ENCODE results near the gene SLC25A29. TPM values are rescaled to one million over a fixed set of nuclear protein-coding genes. Genes with fewer than 3 reads are reported as not detected.
A peak's percentile ranks its signal among the peaks of the same experiment; 100 is the strongest.

SLC25A29 gene
- total and polyA plus RNA-seq, 2 of the 8 experiments (the other 6 are each of a cell fraction or from before 2014, with no cell fraction given) = 135 to 177 TPM

DNA sequence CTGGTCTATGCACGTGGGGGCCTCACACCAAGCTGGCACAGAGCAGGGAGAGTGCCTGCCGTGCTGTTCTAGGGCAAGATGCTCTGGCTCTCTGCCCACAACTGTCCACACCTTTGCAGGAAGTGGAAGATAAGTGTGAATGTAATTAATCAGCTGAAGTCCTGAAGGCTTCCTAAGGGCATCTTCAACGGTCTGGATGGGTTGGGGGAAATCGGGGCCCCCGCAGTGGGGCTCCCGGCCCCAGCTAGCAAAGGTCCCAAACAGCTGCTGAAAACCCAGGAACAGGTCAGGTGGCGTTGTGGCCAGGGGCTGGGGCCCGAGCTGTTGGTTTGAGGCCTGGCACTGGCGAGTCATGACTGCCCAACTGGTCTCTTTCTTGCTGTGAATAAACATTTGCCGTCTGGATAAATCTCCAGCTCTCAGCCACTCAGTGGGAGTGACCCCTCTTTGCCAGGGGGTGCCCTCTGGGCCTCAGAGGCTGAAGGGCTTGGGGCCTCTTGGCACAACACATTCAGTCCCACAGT is 6.7 kb upstream of the SLC25A29 start:
- Histone ChIP-seq H2AK5ac (ENCODE audit: low read depth, low read length) (no peak overlapping the region), H3K9me3 (ENCODE audit: insufficient read depth in 2 of 2, low read depth in 1 of 2, low read length in 1 of 2) (no peaks in the 10 kb centered on the region), H2BK5ac (ENCODE audit: low read depth, low read length) (0 out of 2 replicates have a peak overlapping the region, but pooled peaks have one; percentile 52), H3K4me3 (ENCODE audit: extremely low read depth in 1 of 4, insufficient read depth in 2 of 4, low read depth in 3 of 4, low read length in 4 of 4) (no peak overlapping the region), H3K56ac (replicated peaks; ENCODE audit: insufficient read length, low read depth, low read length) (no peak overlapping the region), H4K20me1 (replicated peaks in 1 of 2; ENCODE audit: control insufficient read depth in 1 of 2, insufficient read depth in 2 of 2, low read length in 2 of 2) (peaks cover 0 to 6% of the 10 kb centered on the region in 2 experiments), H2BK15ac (ENCODE audit: low read length) (no peak overlapping the region), H3K18ac (ENCODE audit: extremely low read depth, low read length) (no peak overlapping the region), H3K79me2 (ENCODE audit: control insufficient read depth in 1 of 2, insufficient read depth in 2 of 2, low read length in 2 of 2) (no peaks in the 10 kb centered on the region), H3K9ac (replicated peaks in 1 of 4; ENCODE audit: extremely low read depth in 1 of 4, low read depth in 3 of 4, low read length in 3 of 4) (no peak overlapping the region), H3K4me1 (replicated peaks in 1 of 4; ENCODE audit: control insufficient read depth in 3 of 4, insufficient read depth in 4 of 4, low read length in 3 of 4) (peaks cover 0 to 7% (median 7%) of the 10 kb centered on the region in 4 experiments; a peak in 5 of 7 replicates), H2BK120ac (replicated peaks; ENCODE audit: low read depth, low read length) (no peak overlapping the region), H4K8ac (ENCODE audit: extremely low read depth, insufficient read depth, low read length) (no peak overlapping the region; the same call in 1 of the 2 replicates), H3K27ac (ENCODE audit: low read depth, low read length) (no peak overlapping the region), H2BK12ac (ENCODE audit: low read depth, low read length) (no peak overlapping the region), H3K14ac (ENCODE audit: insufficient read length) (no peak overlapping the region), H3K79me1 (ENCODE audit: low read depth, low read length) (no peaks in the 10 kb centered on the region), H4K5ac (ENCODE audit: insufficient read length, low read depth, low read length) (no peak overlapping the region), H3K4ac (replicated peaks; ENCODE audit: insufficient read length, low read depth, low read length) (no peak overlapping the region), H2AFZ (ENCODE audit: low read length) (no peak overlapping the region), H3K4me2 (ENCODE audit: insufficient read depth in 1 of 2, low read depth in 2 of 2, low read length in 2 of 2) (no peak overlapping the region), H2BK20ac (ENCODE audit: low read length) (no peak overlapping the region), H3K27me3 (replicated peaks in 1 of 4; ENCODE audit: control insufficient read depth in 3 of 4, extremely low read depth in 1 of 4, insufficient read depth in 3 of 4, low read length in 3 of 4) (no peaks in the 10 kb centered on the region; a peak in 2 of 7 replicates), H3K36me3 (ENCODE audit: control insufficient read depth in 2 of 4, insufficient read depth in 4 of 4, low read length in 3 of 4) (no peaks in the 10 kb centered on the region), H3K23ac (ENCODE audit: insufficient read length) (no peak overlapping the region), H3K23me2 (ENCODE audit: low read depth, low read length) (no peaks in the 10 kb centered on the region; the same call in 1 of the 2 replicates), H4K91ac (replicated peaks; ENCODE audit: insufficient read length, low read length) (no peak overlapping the region)
- DNase-seq (ENCODE audit: low read depth in 1 of 2, low spot score in 2 of 2) = no peak
- 86% methylated on average over 10 of the region's 10 CpGs; no CpG with 5 or more reads in 1 of the 2 experiments for WGBS, 2 experiments (ENCODE audit: extremely low coverage in 1 of 2, insufficient coverage in 1 of 2, insufficient read length in 1 of 2, insufficient replicate concordance in 2 of 2, low coverage in 1 of 2, low lambda C conversion rate in 2 of 2, missing lambda C conversion rate in 1 of 2)
- ChIA-PET CTCF (ENCODE audit: partially characterized antibody) (interaction anchor here (0.5 to 3.0 kb wide), 10 partner anchors 9 to 1354 kb away, joined by 3 to 17 read pairs (median 4); a partner anchor contains a TSS), POLR2A (ENCODE audit: partially characterized antibody) (interaction anchor here (0.9 to 2.1 kb wide), 7 partner anchors 8 to 63 kb away, joined by 3 to 10 read pairs (median 4); a partner anchor contains a TSS)
- no peak for FAIRE-seq
- no peak for TF ChIP-seq GABPA (IDR thresholded peaks at IDR 0.05; ENCODE audit: borderline replicate concordance, insufficient read depth, low read length)
- TF ChIP-seq ZNF274 (IDR thresholded peaks at IDR 0.05; ENCODE audit: borderline replicate concordance, extremely low read depth, low read length) = no peak
- TF ChIP-seq, protein P1, sequence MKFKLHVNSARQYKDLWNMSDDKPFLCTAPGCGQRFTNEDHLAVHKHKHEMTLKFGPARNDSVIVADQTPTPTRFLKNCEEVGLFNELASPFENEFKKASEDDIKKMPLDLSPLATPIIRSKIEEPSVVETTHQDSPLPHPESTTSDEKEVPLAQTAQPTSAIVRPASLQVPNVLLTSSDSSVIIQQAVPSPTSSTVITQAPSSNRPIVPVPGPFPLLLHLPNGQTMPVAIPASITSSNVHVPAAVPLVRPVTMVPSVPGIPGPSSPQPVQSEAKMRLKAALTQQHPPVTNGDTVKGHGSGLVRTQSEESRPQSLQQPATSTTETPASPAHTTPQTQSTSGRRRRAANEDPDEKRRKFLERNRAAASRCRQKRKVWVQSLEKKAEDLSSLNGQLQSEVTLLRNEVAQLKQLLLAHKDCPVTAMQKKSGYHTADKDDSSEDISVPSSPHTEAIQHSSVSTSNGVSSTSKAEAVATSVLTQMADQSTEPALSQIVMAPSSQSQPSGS (IDR thresholded peaks at IDR 0.05; ENCODE audit: low read length) = no peak
- no peak for TF ChIP-seq CHD2 (IDR thresholded peaks at IDR 0.05; ENCODE audit: low read length)
- no peak for TF ChIP-seq RAD21 (IDR thresholded peaks at IDR 0.05 in 1 of 2, conservative IDR thresholded peaks at IDR 0.05 in 1 of 2; ENCODE audit: low read depth in 2 of 2, low read length in 2 of 2)
- no peak for TF ChIP-seq ASH2L (IDR thresholded peaks at IDR 0.05; ENCODE audit: low read length)
- no peak for TF ChIP-seq SP2 (IDR thresholded peaks at IDR 0.05; ENCODE audit: low read length)
- TF ChIP-seq KDM5A (IDR thresholded peaks at IDR 0.05; ENCODE audit: low read length) = no peak
- no peak for TF ChIP-seq MAFK (IDR thresholded peaks at IDR 0.05; ENCODE audit: low read depth, low read length)
- no peak for TF ChIP-seq SUZ12 (IDR thresholded peaks at IDR 0.05; ENCODE audit: low read length)
- no peak for TF ChIP-seq KDM4A (IDR thresholded peaks at IDR 0.05; ENCODE audit: low read depth, low read length, severe bottlenecking)
- no peak for TF ChIP-seq JUN (IDR thresholded peaks at IDR 0.05; ENCODE audit: low read depth, low read length)

All from H1 (cell line).